K562 (cell line): ENCODE measurements around the gene TRIM31. TPM values are rescaled to one million over a fixed set of nuclear protein-coding genes. Genes with fewer than 3 reads are reported as not detected.

ENCODE experiments used
- ATAC-seq: fragments of 200-7000 bp; cut with Tn5 transposase; 3 replicates; pipeline ENCODE4 v1.9.1; 2020; ENCODE audit warnings: moderate library complexity
- BruUV-seq: library from RNA; stranded (reverse); fragments of 400-500 nt; replicated peaks from 2 replicates; lab custom pipeline; 2021; lab: Mats Ljungman, UMichigan
- CTCF ChIA-PET: fragments of 300-600 bp; formaldehyde crosslinking; extraction: SDS; loops from one replicate; lab custom pipeline; 2021; ENCODE audit warnings: low intra/inter-chr PET ratio; lab: Yijun Ruan, JAX
- POLR2A ChIA-PET: fragments of 300-600, 350-650 bp; sonication (Branson Sonifier 250); formaldehyde crosslinking; extraction: SDS; loops from one replicate; lab custom pipeline; 2021; ENCODE audit warnings: antibody characterized with exemption, inconsistent platforms; lab: Yijun Ruan, JAX
- DNase-seq, 4 experiments: peaks; one replicate each; pipeline versions ENCODE4 v3.0.0 to v3.0.0-alpha.2; 2011 to 2018; ENCODE audit warnings: low spot score in 3 of 4, mixed read lengths in 3 of 4; ENCODE audit errors: extremely low read depth in 1 of 4
- FAIRE-seq: peaks from 2 replicates; lab custom pipeline; 2011; peaks lifted over from hg19 to GRCh38; lab: Jason Lieb, UNC
- H2AFZ ChIP-seq: 2 replicates; pipeline ENCODE4 v1.6.0; 2011; ENCODE audit warnings: low read depth, low read length, control low read depth, inconsistent platforms
- H3K27ac ChIP-seq: fragments of 200-600 bp; 3 replicates; pipeline ENCODE4 v1.8.0; 2011; ENCODE audit warnings: low read depth, mild to moderate bottlenecking, control low read depth, inconsistent platforms, low read length, moderate library complexity, mixed read lengths; ENCODE audit errors: extremely low read depth
- H3K27me3 ChIP-seq, 2 experiments: fragments of 300-600 bp in 1 of 2; 2 replicates in 1 of 2; 3 replicates in 1 of 2; pipeline versions ENCODE4 v1.6.0 to v1.8.0; 2011; ENCODE audit warnings: inconsistent platforms in 2 of 2, low read length in 2 of 2, mild to moderate bottlenecking in 1 of 2, mixed read lengths in 1 of 2, moderate library complexity in 1 of 2; ENCODE audit not compliant: control insufficient read depth in 2 of 2, insufficient read depth in 2 of 2
- H3K36me3 ChIP-seq: fragments of 300-600 bp; 3 replicates; pipeline ENCODE4 v1.8.0; 2011; ENCODE audit warnings: mild to moderate bottlenecking, low read length, inconsistent platforms; ENCODE audit not compliant: control insufficient read depth, insufficient read depth
- H3K4me1 ChIP-seq, 2 experiments: fragments of 200-600 bp in 1 of 2; replicated peaks in 1 of 2; 2 replicates in 1 of 2; 3 replicates in 1 of 2; pipeline versions ENCODE4 v1.5.1 to v1.8.0; 2011; ENCODE audit warnings: inconsistent platforms in 2 of 2, low read length in 2 of 2, mild to moderate bottlenecking in 1 of 2, mixed read lengths in 1 of 2, moderate library complexity in 1 of 2; ENCODE audit not compliant: control insufficient read depth in 2 of 2, insufficient read depth in 2 of 2
- H3K4me2 ChIP-seq: 2 replicates; pipeline ENCODE4 v1.6.1; 2011; ENCODE audit warnings: low read length, control low read depth, inconsistent platforms, mixed read lengths; ENCODE audit not compliant: insufficient read depth
- H3K4me3 ChIP-seq: fragments of 200-600 bp; sonication (generic), shearing (Covaris generic); 2 replicates; pipeline ENCODE4 v1.5.1; 2016; ENCODE audit warnings: control low read depth, inconsistent platforms
- H3K79me2 ChIP-seq: fragments of 200-600 bp; 3 replicates; pipeline ENCODE4 v1.8.0; 2011; ENCODE audit warnings: low read length, inconsistent platforms; ENCODE audit not compliant: control insufficient read depth, insufficient read depth
- H3K9ac ChIP-seq, 2 experiments: 2 replicates each; pipeline versions ENCODE4 v1.6.0 to v1.6.1; 2011; ENCODE audit warnings: low read depth in 2 of 2, low read length in 2 of 2, control low read depth in 1 of 2, inconsistent platforms in 1 of 2, mild to moderate bottlenecking in 1 of 2, mixed read lengths in 1 of 2; ENCODE audit not compliant: insufficient read depth in 1 of 2
- H3K9me1 ChIP-seq: one replicate; pipeline ENCODE4 v1.6.0; 2011; ENCODE audit warnings: inconsistent platforms, mild to moderate bottlenecking, low read length, moderate library complexity; ENCODE audit not compliant: control insufficient read depth, insufficient read depth
- H3K9me3 ChIP-seq: replicated peaks from 2 replicates; pipeline ENCODE4 v1.5.1; 2011; ENCODE audit warnings: low read depth, low read length, inconsistent platforms; ENCODE audit not compliant: control insufficient read depth, insufficient read depth
- H4K20me1 ChIP-seq: replicated peaks from 2 replicates; pipeline ENCODE4 v1.6.1; 2011; ENCODE audit warnings: low read length, inconsistent platforms, mixed read lengths; ENCODE audit not compliant: control insufficient read depth, insufficient read depth
- CBFA2T3 ChIP-seq: fragments of 450-650 bp; IDR thresholded peaks from 2 replicates; pipeline ENCODE4 v1.6.1; 2017
- FOXJ3 ChIP-seq: sonication (generic); formaldehyde crosslinking; IDR thresholded peaks from 2 replicates; pipeline ENCODE4 v1.4.0; 2020; ENCODE audit warnings: mild to moderate bottlenecking, missing genetic modification reagents
- HEY1 ChIP-seq: fragments of 250-450 bp; sonication (Bioruptor Pico); IDR thresholded peaks from 2 replicates; pipeline ENCODE4 v1.5.0; 2020; ENCODE audit warnings: mild to moderate bottlenecking, moderate library complexity, borderline replicate concordance
- MTF1 ChIP-seq: fragments of 250-450 bp; sonication (Bioruptor Pico); IDR thresholded peaks from 2 replicates; pipeline ENCODE4 v1.9.0; 2021; ENCODE audit warnings: moderate library complexity, mild to moderate bottlenecking, inconsistent platforms, borderline replicate concordance
- SOX6 ChIP-seq: fragments of 450-650 bp; IDR thresholded peaks from 2 replicates; pipeline ENCODE4 v1.6.1; 2014; ENCODE audit warnings: mild to moderate bottlenecking
- TEAD1 ChIP-seq, 2 experiments: fragments of 450-650 bp in 1 of 2; sonication (generic) in 1 of 2; formaldehyde crosslinking; IDR thresholded peaks; 2 replicates each; pipeline versions ENCODE4 v1.4.0 to v1.8.0; 2020 to 2022; ENCODE audit warnings: mild to moderate bottlenecking in 2 of 2, missing genetic modification reagents in 1 of 2
- TEAD4 ChIP-seq, 2 experiments: sonication (generic) in 1 of 2; formaldehyde crosslinking in 1 of 2; IDR thresholded peaks; 2 replicates each; pipeline versions ENCODE4 v1.6.1 to v1.8.0; 2012 to 2022; ENCODE audit warnings: borderline replicate concordance in 1 of 2, inconsistent platforms in 1 of 2, low read length in 1 of 2, mild to moderate bottlenecking in 1 of 2, missing genetic modification reagents in 1 of 2
- ZFP36 ChIP-seq: fragments of 150-350 bp; IDR thresholded peaks from 2 replicates; pipeline ENCODE4 v1.6.1; 2018; ENCODE audit warnings: low read length, low read depth; ENCODE audit not compliant: partially characterized antibody
- ZNF121 ChIP-seq: sonication (generic); formaldehyde crosslinking; conservative IDR thresholded peaks from 2 replicates; pipeline ENCODE4 v1.8.0; 2022; ENCODE audit warnings: missing genetic modification reagents
- ZNF586 ChIP-seq: fragments of 450-650 bp; formaldehyde crosslinking; conservative IDR thresholded peaks from 2 replicates; pipeline ENCODE4 v1.4.0; 2020; ENCODE audit warnings: mild to moderate bottlenecking, moderate library complexity
- WGBS: fragments of 100-300 bp; shearing (Covaris generic); methylation state at CpG from one replicate; pipeline ENCODE4 v1.1.6; 2016; ENCODE audit warnings: low coverage, mixed read lengths; ENCODE audit not compliant: insufficient coverage; ENCODE audit errors: missing lambda C conversion rate; 5-methylcytosine and 5-hydroxymethylcytosine counted together
- in situ Hi-C: fragments of 300-500 bp; cut with MboI; formaldehyde crosslinking; loops from 4 replicates; pipeline ENCODE4 v1.15.0; 2018; ENCODE audit warnings: inconsistent platforms, mixed read lengths
- intact Hi-C: fragments of 100-400 bp; cut with micrococcal nuclease; formaldehyde crosslinking; loops from 2 replicates; pipeline ENCODE4 v1.14.2; 2022
- polyA plus RNA-seq, 8 experiments: library from polyadenylated mRNA; depleted of rRNA in 4 of 8; stranded (reverse) in 5 of 8; unstranded in 3 of 8; fragments of >200 nt; fragmentation: Nextera tagmentation in 2 of 8; fragmentation: Illumina TruSeq in 1 of 8; extraction: Ambion mirVana in 2 of 8; extraction: Trizol in 1 of 8; gene quantifications; 2 replicates each; pipeline versions ENCODE4 v1.2.1 to v1.2.3, GENCODE V29; 2011 to 2014; ENCODE audit warnings: inconsistent platforms in 1 of 8, missing spikeins in 1 of 8
- total RNA-seq, 7 experiments: library from RNA; depleted of rRNA in 6 of 7; stranded (reverse); fragments of >200 nt in 6 of 7; fragmentation: Illumina TruSeq in 2 of 7; extraction: Trizol in 2 of 7; gene quantifications; 2 replicates each; pipeline versions ENCODE4 v1.2.1 to v1.2.3, GENCODE V29; 2011 to 2021; ENCODE audit warnings: low replicate concordance in 1 of 7
- TF ChIP-seq, protein P1 (sequence below): fragments of 250-450 bp; sonication (Bioruptor Pico); IDR thresholded peaks from 2 replicates; pipeline ENCODE4 v1.6.1; 2021; ENCODE audit warnings: mild to moderate bottlenecking
- TF ChIP-seq, protein P2 (sequence below), 2 experiments: fragments of 450-650 bp in 1 of 2; sonication (generic) in 1 of 2; formaldehyde crosslinking in 1 of 2; IDR thresholded peaks in 1 of 2; conservative IDR thresholded peaks in 1 of 2; 2 replicates each; pipeline versions ENCODE4 v1.6.1 to v1.8.1; 2016 to 2023; ENCODE audit warnings: mild to moderate bottlenecking in 2 of 2, moderate library complexity in 2 of 2, inconsistent platforms in 1 of 2, missing genetic modification reagents in 1 of 2

Gene TRIM31
- total and polyA plus RNA-seq, 9 of the 15 experiments (the other 6 are each of a cell fraction or from before 2014, with no cell fraction given), result not detected

DNA sequence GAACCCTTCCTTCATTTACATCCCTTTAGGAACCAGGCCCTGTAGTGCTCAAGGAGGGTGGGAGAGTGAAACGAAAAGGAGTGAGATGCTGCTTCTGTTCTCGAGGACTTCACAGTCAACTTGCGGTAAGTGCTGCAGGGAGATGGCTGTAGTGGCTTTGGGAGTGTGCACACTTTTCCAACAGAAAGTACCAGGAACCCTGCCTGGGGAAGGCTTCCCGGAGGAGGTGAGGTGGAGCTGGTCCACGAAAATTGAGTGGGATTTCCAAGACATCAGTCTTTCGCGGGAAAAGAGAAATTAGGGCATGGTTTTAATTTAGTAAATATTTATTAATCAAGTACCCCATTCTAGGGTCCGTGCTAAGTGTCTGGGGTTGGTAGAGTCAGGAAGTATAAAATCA lies 12.7 kb downstream of the TRIM31 start:
- no peak overlapping the region for H3K9ac ChIP-seq
- peaks cover 14 to 18% of the 10 kb centered on the region in 2 experiments; a peak in 4 of 5 replicates for H3K27me3 ChIP-seq
- no peak for FAIRE-seq
- TF ChIP-seq HEY1 (CRISPR knock-in tag), result no peak
- TF ChIP-seq ZFP36, result peak; percentile 64
- no peaks in the 10 kb centered on the region for H4K20me1 ChIP-seq
- no peak for ATAC-seq
- no peaks in the 10 kb centered on the region for H3K9me1 ChIP-seq
- no peaks in the 10 kb centered on the region for H3K79me2 ChIP-seq
- H3K4me3 ChIP-seq, result no peak overlapping the region
- peaks cover 41 to 45% of the 10 kb centered on the region in 2 experiments for H3K4me1 ChIP-seq
- POLR2A ChIA-PET, result interaction anchor here (1.1 kb wide), 1 partner anchor 20 kb away, joined by 3 read pairs; no protein-coding TSS in a partner anchor
- no peak overlapping the region for H3K4me2 ChIP-seq
- in situ Hi-C loops, result no loop called here
- no peak for DNase-seq
- intact Hi-C loops, result loop anchor here (5.0 to 10.0 kb wide), 2 partner anchors 255 to 297 kb away; no protein-coding TSS in a partner anchor
- H3K27ac ChIP-seq, result no peak overlapping the region
- BruUV-seq, result no TSS peak
- no peaks in the 10 kb centered on the region for H3K36me3 ChIP-seq
- CTCF ChIA-PET, result no interaction called here
- no peaks in the 10 kb centered on the region for H3K9me3 ChIP-seq
- 41% methylated on average over 8 of the region's 8 CpGs for WGBS
- H2AFZ ChIP-seq, result no peak overlapping the region

DNA sequence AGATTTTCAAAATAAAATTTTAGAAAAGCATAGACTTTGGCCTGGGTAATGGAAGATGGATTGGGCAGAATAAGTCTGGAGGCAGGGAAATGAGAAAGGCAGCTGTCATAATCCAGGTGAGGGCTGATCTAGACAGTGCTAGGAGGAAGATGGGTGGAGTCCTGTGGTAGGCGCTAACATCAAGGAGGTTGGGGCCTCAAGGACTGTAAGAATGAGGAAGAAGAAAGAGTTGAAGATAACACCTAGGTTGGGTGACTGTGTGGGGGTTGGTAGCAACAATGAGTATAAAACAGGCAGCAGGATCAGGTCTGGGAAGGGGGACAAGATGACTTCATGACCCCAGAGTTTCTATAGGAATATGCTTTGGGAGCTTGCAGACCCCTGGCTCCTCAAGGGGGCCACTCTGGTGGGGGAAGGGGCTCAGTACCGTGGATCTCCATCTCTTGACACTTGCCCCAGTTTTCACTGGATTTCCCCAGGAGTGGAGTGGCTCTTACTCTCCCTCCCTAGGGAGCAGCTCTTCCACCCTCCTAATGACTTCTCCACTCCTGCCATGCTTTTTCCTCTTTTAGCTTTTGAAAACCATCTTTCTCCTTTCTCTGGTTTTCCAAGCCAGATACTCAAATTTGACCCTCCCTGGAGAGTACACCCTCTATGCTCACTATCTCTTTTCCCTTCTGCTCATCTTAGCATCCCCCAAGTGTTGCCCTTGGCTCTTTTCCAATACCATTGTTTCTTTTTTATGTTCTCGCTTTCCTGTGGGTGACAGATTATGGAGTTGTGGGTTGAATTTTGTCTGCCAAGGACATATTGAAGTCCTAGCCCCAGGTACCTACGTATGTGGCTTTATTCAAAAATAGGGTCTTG lies 14.8 kb downstream of the TRIM31 start:
- H4K20me1 ChIP-seq, result no peaks in the 10 kb centered on the region
- WGBS, result 17% methylated on average over 4 of the region's 4 CpGs
- in situ Hi-C loops (no loop called here), intact Hi-C loops (no loop called here)
- H3K4me2 ChIP-seq, result peak overlapping the region; percentile 17; the same call in 1 of the 2 replicates
- BruUV-seq, result no TSS peak
- H3K27me3 ChIP-seq, result peaks cover 17 to 18% of the 10 kb centered on the region in 2 experiments; a peak in 4 of 5 replicates
- DNase-seq (peak in 2 of 4 experiments; percentile 40 to 47), FAIRE-seq (no peak), ATAC-seq (peak; percentile 29; the same call in 1 of the 3 replicates)
- peaks cover 38 to 40% of the 10 kb centered on the region in 2 experiments for H3K4me1 ChIP-seq
- ChIA-PET CTCF (no interaction called here), POLR2A (no interaction called here)
- peak overlapping the region; percentile 46; the same call in 1 of the 2 replicates for H2AFZ ChIP-seq
- H3K79me2 ChIP-seq, result no peaks in the 10 kb centered on the region
- no peaks in the 10 kb centered on the region for H3K9me3 ChIP-seq
- no peaks in the 10 kb centered on the region for H3K9me1 ChIP-seq
- H3K36me3 ChIP-seq, result no peaks in the 10 kb centered on the region
- H3K9ac ChIP-seq, result no peak overlapping the region
- no peak overlapping the region for H3K4me3 ChIP-seq
- H3K27ac ChIP-seq, result no peak overlapping the region
- TF ChIP-seq MTF1 (CRISPR knock-in tag) (no peak), FOXJ3 (CRISPR knock-in tag) (no peak), TEAD4 (IDR thresholded peaks at IDR 0.05; ENCODE audit: low read length) (peak; percentile 20; the same call in 1 of the 2 replicates), TEAD4 (CRISPR knock-in tag; IDR thresholded peaks at IDR 0.05; ENCODE audit: borderline replicate concordance) (no peak), CBFA2T3 (peak; percentile 26; the same call in 1 of the 2 replicates), ZNF586 (no peak), ZNF121 (CRISPR knock-in tag) (no peak), TEAD1 (CRISPR knock-in tag; IDR thresholded peaks at IDR 0.05) (0 out of 4 replicates have a peak, but pooled peaks of 1 of the 2 experiments have one; percentile 36), SOX6 (peak; percentile 26; the same call in 1 of the 2 replicates)
- TF ChIP-seq, protein P1, sequence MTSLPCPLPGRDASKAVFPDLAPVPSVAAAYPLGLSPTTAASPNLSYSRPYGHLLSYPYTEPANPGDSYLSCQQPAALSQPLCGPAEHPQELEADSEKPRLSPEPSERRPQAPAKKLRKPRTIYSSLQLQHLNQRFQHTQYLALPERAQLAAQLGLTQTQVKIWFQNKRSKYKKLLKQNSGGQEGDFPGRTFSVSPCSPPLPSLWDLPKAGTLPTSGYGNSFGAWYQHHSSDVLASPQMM (CRISPR knock-in tag), result no peak
- TF ChIP-seq, protein P2, sequence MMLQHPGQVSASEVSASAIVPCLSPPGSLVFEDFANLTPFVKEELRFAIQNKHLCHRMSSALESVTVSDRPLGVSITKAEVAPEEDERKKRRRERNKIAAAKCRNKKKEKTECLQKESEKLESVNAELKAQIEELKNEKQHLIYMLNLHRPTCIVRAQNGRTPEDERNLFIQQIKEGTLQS (IDR thresholded peaks at IDR 0.05), result no peak
- TF ChIP-seq, protein P2 (CRISPR knock-in tag; conservative IDR thresholded peaks at IDR 0.05), result no peak
